ENCODE results near the gene BABAM2.

The BABAM2 gene

DNA sequence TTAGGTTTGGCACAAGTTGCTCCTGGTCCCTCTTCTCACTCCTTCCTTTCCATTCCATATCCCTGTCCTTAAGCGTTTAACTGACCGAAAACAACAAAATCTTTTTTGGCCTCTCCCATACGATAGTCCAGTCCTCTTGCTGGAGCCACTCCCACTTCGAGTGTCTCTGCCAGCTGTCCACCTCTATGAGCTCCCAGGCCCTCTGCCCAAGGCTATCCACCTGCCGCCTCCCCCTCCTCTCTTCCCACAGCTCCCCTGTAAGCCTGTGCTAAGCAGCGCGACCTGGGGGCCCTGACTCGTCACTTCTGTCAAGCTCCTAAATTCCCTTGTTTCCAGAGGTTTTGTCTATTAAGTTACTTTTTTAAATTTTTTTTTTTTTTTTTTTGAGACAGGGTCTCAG lies 455.1 kb downstream of the BABAM2 start:
- DNase-seq (ENCODE audit: low read depth) = no peak

DNA sequence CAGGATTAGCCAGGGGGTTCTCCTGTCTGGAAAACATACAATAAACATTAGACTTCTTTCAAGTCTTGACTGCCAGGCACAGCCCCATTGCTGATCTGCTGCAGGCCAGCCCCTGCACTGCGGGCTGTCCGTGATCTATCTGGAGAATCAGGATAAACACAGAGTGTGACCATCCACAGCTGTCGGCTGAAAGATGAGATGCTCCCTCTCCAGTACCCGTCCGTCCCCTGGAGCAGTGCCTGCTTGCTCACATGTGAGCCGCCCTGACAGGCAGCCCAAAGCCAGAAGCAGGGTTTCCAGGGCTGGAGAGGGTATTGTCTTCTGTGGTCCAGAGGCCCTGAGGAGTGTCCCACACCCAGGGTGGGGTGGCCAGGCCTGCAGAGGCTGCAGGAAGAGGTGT lies 456.1 kb downstream of the BABAM2 start:
- no peak for DNase-seq (ENCODE audit: low read depth)

GRCh38 chr2:28347193-28347592 lies 456.7 kb downstream of the BABAM2 start:
- no peak for DNase-seq (ENCODE audit: low read depth)

DNA sequence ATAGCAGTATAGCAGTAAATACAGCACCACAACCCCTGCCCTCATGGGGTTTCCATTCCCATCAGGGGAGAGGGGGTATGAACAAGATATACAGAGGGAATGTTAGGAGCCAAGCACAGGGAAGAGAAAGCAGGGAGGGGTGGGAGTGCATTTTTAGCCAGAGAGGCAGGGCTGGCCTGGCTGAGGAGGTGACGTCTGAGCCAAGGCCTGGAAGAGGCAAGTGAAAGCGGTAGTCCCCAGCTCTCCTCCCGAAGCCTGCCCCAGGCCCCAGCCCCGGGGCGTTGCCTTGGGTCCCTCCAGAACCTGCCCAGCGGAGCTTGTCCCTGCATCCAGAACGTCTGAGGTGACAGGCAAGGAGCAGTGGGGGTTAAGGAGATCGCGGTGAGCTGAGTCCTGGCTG lies 457.1 kb downstream of the BABAM2 start:
- DNase-seq (ENCODE audit: low read depth) = no peak

- DNase-seq (ENCODE audit: low read depth) = no peak
These were observed 457.6 kb downstream of the BABAM2 start for GRCh38 chr2:28348149-28348567.

- DNase-seq (ENCODE audit: low read depth) = no peak
These were observed 458.4 kb downstream of the BABAM2 start for GRCh38 chr2:28348921-28349320.

GRCh38 chr2:28349546-28350165 lies 459.1 kb downstream of the BABAM2 start:
- no peak for DNase-seq (ENCODE audit: low read depth)

DNA sequence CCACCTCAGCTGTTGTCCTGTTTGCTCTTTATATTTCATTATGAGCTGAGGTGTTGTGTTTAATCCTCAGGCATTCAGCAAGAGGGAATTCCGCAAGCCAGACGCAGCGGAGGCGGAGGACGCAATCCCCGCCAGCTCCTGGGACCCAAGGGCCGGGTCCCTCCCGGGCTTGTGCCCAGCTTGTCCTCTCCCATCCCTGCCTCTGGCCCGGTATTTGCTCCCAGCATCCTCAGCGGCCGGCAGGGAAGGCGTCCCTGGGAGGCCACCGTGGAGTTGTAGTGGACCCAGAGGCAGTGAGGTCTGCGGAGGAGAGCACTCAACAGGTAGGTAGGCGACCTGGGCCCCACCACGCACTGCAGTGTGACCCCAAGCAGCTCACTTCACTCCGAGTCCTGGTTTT lies 459.7 kb downstream of the BABAM2 start:
- no peak for DNase-seq (ENCODE audit: low read depth)

DNA sequence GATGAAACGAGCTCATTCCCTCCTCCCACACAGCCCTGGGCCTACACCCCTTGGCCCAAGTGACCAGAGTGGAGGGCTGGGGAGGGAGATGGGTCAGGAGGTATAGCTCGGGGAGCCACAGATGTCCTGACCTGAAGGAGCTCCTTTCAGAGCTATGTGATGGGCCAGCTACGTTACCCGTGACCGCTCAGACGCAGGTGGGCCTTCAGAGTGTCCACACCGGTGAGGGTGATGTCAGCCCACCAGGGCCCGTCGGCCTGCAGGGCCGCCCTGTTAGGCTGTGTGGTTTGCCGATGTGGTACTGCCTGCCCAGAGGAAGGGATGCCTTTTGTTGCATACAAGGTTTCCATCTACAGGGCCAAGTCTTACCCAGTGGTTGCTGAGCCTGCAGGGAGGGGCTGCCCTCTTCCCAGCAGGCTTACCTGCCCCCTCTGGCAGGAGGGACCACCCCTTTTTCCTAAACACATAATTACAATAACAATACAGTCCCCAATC lies 460.3 kb downstream of the BABAM2 start:
- DNase-seq (ENCODE audit: low read depth) = no peak

DNA sequence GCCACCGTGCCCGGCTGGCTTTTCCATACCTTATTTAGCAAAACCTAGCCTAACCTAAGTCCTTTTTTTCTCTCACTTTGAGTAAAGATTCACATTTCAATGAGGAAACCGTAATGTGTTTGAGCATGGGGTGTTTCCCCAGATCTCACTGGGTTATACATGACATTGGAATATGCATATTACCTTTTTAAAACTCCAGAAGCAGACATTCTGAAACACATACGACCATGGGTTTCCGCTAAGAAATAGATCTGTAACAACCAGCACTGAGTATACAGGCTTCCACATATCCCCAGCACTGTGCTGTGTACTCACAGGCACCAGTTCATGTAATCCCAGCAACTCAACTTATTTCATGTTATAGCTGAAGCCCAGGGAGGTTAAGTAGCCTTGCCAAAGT lies 461.1 kb downstream of the BABAM2 start:
- DNase-seq (ENCODE audit: low read depth) = no peak

DNA sequence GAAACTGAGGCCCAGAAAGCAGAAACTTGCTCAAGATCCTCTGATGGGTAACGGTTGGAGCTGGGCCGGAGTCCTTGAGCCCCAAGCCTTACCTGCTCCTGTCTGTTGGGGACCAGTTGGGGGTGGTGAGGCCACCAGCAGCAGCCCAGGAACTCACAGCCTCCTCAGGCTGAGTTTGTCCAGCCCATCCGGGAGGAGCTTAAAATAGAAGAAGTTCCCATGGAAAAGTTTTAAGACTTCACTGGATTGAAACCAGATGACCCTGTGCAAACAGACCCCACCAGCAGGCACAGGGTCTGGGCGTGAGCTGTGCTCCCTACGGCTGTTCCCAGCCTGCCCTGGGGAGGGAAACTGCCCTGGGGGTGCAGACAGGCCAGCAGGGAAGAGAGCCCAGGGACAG lies 461.6 kb downstream of the BABAM2 start:
- DNase-seq (ENCODE audit: low read depth) = no peak

- no peak for DNase-seq (ENCODE audit: low read depth)
These were observed 462.2 kb downstream of the BABAM2 start for GRCh38 chr2:28352610-28353195.

GRCh38 chr2:28354920-28355520 lies 464.5 kb downstream of the BABAM2 start:
- DNase-seq (ENCODE audit: low read depth) = no peak

DNA sequence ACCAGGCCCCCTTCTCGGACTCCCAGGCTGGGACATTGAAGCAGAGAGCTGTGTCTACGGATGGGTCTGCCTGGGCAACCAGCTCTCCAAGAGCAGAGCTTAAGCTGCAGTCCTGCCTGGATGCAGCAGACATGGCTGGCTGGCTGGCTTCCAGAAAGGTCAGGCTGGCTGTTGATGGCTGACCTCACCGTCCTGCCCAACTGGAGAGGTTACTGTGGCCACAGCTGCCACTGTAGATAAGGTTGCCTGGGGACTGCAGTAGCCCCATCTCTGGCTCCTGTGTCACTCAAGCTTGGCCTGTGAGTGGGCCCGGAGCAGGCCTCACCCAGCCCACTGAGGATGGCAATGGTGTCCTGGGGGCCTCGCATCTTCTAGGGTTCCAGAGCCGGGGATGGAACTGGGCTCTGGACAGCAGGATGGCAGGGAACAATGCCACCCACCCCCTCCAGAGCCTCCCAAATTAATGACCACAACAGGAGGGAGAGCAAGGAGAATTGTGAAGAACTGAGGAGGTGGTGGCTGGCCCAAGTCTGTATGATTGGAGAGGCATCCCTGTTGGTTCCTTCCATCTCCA lies 465.1 kb downstream of the BABAM2 start:
- DNase-seq (ENCODE audit: low read depth) = no peak

DNA sequence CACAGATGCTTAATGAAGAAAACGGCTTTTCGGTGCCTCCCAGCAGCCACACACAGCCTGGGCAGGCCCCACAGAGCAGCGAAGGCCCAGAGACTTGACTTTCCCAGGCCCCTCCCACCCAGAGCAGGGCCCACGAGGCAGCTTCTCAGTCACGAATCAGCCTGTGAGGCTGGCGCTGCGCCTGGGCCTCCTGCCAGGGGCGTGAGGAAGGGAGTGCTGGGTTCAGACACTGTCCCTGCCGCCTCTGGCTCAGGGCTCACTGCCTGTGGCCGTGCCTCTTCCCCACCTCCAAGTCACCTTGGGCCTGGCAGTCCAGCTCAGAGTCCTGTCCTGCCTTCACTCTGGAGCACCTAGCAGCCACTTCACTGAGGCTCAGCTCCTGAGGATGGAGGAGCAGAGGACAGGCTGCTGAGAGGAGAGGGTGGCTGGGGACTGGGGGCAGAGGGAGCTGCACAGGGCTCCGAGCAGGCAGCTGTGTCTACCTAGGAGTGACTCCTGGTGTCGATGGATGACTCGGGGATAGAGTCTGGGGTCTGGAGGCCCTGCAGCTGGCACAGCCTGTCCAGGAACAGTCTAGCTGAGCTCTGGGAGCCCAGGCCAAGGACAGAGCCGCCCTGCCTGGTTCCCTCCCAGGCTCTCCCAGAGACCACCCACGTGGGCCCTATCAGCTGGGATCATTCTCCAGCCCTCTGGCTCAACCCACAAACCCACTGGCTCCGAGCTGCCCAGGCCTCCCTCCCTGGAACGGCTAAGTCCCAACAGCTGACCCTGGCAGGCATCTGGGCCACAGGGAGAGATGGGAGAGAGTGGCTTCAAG lies 465.8 kb downstream of the BABAM2 start:
- no peak for DNase-seq (ENCODE audit: low read depth)

DNA sequence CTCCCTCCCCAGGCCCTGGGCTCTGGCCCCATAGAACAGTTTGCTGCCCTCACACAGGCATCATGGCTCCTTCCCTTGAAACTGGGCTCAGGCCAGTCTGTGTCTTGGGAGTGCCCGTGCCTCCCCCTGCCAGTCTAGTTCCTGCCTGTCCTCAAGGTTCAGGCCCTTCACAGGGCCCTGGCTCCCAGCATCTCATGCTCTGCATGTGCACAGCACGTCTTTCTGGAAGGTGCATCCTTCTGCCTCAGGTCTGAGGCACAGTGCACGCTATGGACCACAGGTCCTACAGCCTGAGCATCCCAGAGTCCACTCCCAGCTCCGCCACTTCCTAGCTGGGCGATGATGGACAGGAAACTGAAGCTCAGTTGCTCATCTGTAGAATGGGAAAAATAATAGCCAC lies 466.5 kb downstream of the BABAM2 start:
- DNase-seq (ENCODE audit: low read depth) = no peak

DNA sequence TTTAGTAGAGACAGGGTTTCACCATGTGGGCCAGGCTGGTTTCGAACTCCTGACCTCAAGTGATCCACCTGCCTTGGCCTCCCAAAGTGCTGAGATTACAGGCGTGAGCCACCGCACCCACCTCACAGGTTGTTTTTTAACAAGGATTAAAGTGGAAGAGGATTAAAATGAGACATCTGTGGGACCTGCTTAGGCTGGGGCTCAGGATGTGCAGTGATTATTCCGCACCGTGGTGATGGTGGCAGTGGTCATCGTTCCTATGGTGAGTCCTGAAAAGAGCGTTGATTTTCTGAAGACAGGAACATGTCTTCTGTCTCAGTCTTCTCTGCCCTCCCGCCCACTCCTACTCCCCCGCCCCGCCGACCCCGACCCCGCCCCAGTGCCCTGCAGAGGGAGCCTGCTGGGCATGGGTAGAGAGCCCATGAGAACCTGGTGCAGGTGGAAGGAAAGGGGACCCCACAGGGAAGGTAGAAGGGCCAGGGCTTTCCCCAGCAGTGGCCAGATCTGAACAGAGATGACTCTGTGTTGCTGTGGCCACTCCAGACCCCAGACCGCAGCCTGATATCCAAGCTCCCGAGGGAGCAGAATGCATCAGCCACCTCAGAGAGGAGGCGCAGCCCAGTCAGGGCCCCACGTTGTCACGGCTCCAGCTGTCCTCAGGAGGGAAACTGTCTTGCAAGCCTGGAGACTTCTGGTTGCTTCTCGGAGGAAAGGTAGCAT lies 467.6 kb downstream of the BABAM2 start:
- DNase-seq (ENCODE audit: low read depth) = no peak

DNA sequence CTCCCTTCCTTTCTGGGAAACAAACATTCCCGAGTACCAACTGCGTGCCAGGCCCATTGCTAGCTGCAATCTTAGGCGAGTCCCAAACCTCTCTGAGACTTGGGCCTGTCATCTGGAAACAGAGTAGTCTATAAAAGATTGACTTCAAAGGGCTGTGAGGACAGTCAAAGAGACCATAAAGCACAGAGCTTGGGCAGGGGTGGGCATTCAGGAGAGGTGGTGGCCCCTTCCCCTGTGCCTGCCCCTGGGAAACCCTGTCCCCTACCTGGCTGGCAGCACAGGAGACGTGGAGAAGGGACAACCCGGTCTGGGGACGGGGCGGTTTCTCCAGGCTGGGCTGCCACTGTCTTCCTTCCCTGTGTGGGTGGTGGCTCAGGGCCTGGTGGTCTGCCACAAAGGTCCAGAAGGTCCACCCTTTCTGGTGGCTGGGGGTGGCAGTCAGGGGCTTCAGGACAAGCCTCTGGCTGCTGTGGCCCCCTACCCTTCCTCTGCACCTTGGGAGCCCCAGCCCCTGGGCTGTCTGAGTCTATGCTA lies 468.2 kb downstream of the BABAM2 start:
- DNase-seq (ENCODE audit: low read depth) = no peak

- DNase-seq (ENCODE audit: low read depth) = no peak
These were observed 468.9 kb downstream of the BABAM2 start for GRCh38 chr2:28359222-28360057.

DNA sequence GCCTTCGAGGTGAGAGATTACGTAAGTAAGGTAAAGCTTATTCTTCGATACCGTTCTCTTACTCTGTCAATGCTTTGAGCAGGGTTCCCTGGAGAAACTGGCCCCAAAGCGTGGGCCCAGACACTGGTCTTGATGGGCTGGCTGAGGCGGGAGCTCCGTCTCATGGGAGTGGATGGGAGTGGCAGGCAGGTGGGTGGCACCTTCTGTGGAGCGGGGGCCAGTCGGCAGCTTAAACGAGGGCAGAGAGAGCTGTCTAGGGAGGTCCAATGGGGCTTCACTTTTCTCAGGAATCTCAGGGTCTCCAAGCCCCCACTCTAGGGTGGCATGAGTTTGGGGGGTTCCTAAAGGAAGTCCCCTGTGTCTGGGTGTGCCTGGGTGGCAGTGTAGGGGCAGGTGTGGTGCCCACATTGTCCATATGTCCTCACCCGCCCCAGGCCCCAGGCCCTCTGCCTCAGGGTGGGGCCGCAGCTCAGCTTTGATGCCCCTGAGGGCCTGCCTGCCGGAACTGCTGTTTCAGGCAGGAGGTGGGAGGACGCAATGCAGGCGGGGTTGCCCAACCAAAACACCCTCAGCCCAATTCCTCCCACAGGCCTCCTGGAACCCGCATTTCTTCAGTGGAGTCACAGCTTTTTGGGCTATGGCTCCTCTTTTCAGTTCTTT lies 469.7 kb downstream of the BABAM2 start:
- no peak for DNase-seq (ENCODE audit: low read depth)
